ENCODE data around the gene TUBG2. TPM values are rescaled to one million over a fixed set of nuclear protein-coding genes. Genes with fewer than 3 reads are reported as not detected.

The TUBG2 gene
- total and polyA plus RNA-seq, 2 donors (not counting 1 experiment from before 2014, with no cell fraction given) = 16.7 to 19.0 TPM

DNA sequence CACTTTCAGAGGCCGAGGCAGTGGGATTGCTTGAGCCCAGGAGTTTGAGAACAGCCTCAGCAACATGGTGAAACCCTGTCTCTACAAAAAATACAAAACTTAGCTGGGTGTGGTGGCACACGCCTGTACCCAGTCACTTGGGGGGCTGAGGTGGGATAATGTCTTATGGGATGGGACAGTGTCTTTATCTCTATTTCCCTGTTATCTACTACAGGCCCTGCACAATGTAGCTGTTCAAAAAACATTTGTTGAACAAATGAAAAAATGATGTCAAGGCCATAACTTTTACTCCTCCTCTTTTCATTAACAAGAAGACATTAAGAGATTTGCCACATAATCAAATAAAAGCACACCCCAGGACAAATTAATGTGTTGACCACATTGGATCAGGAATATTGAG, 35.8 kb upstream of the TUBG2 start:
- ATAC-seq (ENCODE audit: low read depth) (no peak), DNase-seq (no peak)
- Histone ChIP-seq H3K9me3 (ENCODE audit: control extremely low read depth in 1 of 3, control insufficient read depth in 2 of 3, insufficient read depth in 1 of 3, low read length in 2 of 3) (no peaks in the 10 kb centered on the region), H3K9ac (ENCODE audit: low read length) (no peak overlapping the region), H3K27me3 (replicated peaks in 1 of 4; ENCODE audit: control extremely low read depth in 1 of 4, control insufficient read depth in 3 of 4, insufficient read depth in 4 of 4, low read length in 3 of 4) (no peaks in the 10 kb centered on the region), H3K4me3 (ENCODE audit: control extremely low read depth in 1 of 5, extremely low read depth in 1 of 5, insufficient read depth in 1 of 5, low read depth in 2 of 5, low read length in 4 of 5) (no peak overlapping the region), H4K20me1 (ENCODE audit: control insufficient read depth, insufficient read depth, low read length, poor library complexity, severe bottlenecking) (no peaks in the 10 kb centered on the region), H3K36me3 (replicated peaks in 1 of 2; ENCODE audit: control extremely low read depth in 1 of 2, control insufficient read depth in 1 of 2, extremely low read depth in 1 of 2, insufficient read depth in 2 of 2, low read length in 1 of 2) (no peaks in the 10 kb centered on the region), H2AFZ (ENCODE audit: insufficient read depth, low read depth, low read length, poor library complexity, severe bottlenecking) (no peak overlapping the region), H3K79me2 (ENCODE audit: control insufficient read depth, insufficient read depth, low read length) (no peaks in the 10 kb centered on the region), H3K4me1 (ENCODE audit: control insufficient read depth in 2 of 2, insufficient read depth in 2 of 2, low read length in 2 of 2) (peaks cover 8 to 12% of the 10 kb centered on the region in 2 donors), H3K4me2 (replicated peaks; ENCODE audit: low read depth, low read length, poor library complexity, severe bottlenecking) (no peak overlapping the region), H3K27ac (ENCODE audit: low read length in 2 of 2) (no peak overlapping the region)
- ChIA-PET CTCF (interaction anchor here (1.1 kb wide), 1 partner anchor 45 kb away, joined by 4 read pairs; the partner anchor contains the start of gene PSMC3IP), POLR2A (interaction anchor here (0.8 kb wide), 1 partner anchor 40 kb away, joined by 3 read pairs; no protein-coding TSS in a partner anchor)
- intact Hi-C loops (cut with micrococcal nuclease) = no loop called here
- Mint-ChIP-seq H3K27me3 (no peaks in the 10 kb centered on the region), H3K4me3 (no peak overlapping the region), H3K9me3 (ENCODE audit: insufficient read depth) (no peaks in the 10 kb centered on the region), H3K27ac (no peak overlapping the region), H3K4me1 (peaks cover 14% of the 10 kb centered on the region)
- WGBS (ENCODE audit: insufficient coverage) = 100% methylated on average over 1 of the region's 2 CpGs
- TF ChIP-seq, protein P1, sequence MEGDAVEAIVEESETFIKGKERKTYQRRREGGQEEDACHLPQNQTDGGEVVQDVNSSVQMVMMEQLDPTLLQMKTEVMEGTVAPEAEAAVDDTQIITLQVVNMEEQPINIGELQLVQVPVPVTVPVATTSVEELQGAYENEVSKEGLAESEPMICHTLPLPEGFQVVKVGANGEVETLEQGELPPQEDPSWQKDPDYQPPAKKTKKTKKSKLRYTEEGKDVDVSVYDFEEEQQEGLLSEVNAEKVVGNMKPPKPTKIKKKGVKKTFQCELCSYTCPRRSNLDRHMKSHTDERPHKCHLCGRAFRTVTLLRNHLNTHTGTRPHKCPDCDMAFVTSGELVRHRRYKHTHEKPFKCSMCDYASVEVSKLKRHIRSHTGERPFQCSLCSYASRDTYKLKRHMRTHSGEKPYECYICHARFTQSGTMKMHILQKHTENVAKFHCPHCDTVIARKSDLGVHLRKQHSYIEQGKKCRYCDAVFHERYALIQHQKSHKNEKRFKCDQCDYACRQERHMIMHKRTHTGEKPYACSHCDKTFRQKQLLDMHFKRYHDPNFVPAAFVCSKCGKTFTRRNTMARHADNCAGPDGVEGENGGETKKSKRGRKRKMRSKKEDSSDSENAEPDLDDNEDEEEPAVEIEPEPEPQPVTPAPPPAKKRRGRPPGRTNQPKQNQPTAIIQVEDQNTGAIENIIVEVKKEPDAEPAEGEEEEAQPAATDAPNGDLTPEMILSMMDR (IDR thresholded peaks at IDR 0.05) = no peak
- TF ChIP-seq EZH2 (IDR thresholded peaks at IDR 0.05; ENCODE audit: borderline replicate concordance, insufficient read depth, low read depth, low read length, poor library complexity, severe bottlenecking) = no peak

DNA sequence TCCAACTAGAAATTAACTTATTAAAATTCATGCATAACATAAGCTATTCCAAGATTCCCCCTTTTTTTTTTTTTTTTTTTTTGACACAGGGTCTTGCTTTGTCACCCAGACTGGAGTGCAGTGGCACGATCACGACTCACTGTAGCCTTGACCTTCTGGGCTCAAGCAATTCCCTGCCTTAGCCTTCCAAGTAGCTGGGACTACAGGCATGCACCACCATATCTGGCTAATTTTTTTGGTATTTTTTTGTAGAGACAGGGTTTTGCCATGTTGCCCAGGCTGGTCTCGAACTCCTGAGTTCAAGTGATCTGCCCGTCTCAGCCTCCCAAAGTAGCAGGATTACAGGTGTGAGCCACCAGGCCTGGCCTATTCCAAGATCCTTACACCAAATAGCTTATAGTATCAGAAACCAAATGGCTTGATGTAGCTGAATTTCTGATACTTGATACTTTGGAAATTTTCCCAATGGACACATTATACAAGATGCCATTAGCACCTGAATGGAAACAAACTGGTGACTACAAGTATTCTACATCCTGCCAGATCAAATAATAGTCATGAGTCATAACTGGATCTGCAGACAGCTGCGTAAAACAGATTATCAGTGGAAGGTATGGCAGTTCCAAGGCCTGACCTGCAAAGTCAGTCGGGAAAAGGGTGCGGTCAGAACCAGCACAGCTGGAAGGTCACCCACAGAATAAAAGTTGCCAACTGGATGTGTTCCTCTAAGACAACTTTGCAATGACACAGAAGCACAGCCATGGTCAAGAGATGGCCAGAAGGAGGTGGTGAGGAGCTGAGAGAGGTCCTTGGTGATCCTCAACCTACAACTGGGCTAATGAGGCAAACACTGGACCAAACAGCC, 35.1 kb upstream of the TUBG2 start:
- POLR2A ChIA-PET = interaction anchor here (0.8 kb wide), 1 partner anchor 39 kb away, joined by 3 read pairs; no protein-coding TSS in a partner anchor
- intact Hi-C loops (cut with micrococcal nuclease) = no loop called here
- Histone ChIP-seq H4K20me1 (ENCODE audit: control insufficient read depth, insufficient read depth, low read length, poor library complexity, severe bottlenecking) (no peaks in the 10 kb centered on the region), H3K9ac (ENCODE audit: low read length) (no peak overlapping the region), H3K27ac (ENCODE audit: low read length in 2 of 2) (no peak overlapping the region), H3K9me3 (ENCODE audit: control extremely low read depth in 1 of 3, control insufficient read depth in 2 of 3, insufficient read depth in 1 of 3, low read length in 2 of 3) (no peaks in the 10 kb centered on the region), H3K27me3 (replicated peaks in 1 of 4; ENCODE audit: control extremely low read depth in 1 of 4, control insufficient read depth in 3 of 4, insufficient read depth in 4 of 4, low read length in 3 of 4) (no peaks in the 10 kb centered on the region), H3K4me2 (replicated peaks; ENCODE audit: low read depth, low read length, poor library complexity, severe bottlenecking) (no peak overlapping the region), H3K79me2 (ENCODE audit: control insufficient read depth, insufficient read depth, low read length) (no peaks in the 10 kb centered on the region), H2AFZ (ENCODE audit: insufficient read depth, low read depth, low read length, poor library complexity, severe bottlenecking) (no peak overlapping the region), H3K4me1 (ENCODE audit: control insufficient read depth in 2 of 2, insufficient read depth in 2 of 2, low read length in 2 of 2) (peaks cover 3 to 5% of the 10 kb centered on the region in 2 donors), H3K36me3 (replicated peaks in 1 of 2; ENCODE audit: control extremely low read depth in 1 of 2, control insufficient read depth in 1 of 2, extremely low read depth in 1 of 2, insufficient read depth in 2 of 2, low read length in 1 of 2) (no peaks in the 10 kb centered on the region), H3K4me3 (ENCODE audit: control extremely low read depth in 1 of 5, extremely low read depth in 1 of 5, insufficient read depth in 1 of 5, low read depth in 2 of 5, low read length in 4 of 5) (no peak overlapping the region)
- H3K4me1 Mint-ChIP-seq = peaks cover 7% of the 10 kb centered on the region
- CTCF ChIA-PET = interaction anchor here (1.1 kb wide), 1 partner anchor 46 kb away, joined by 4 read pairs; the partner anchor contains the start of gene PSMC3IP
- DNase-seq (no peak), ATAC-seq (ENCODE audit: low read depth) (no peak)
- no peaks in the 10 kb centered on the region for H3K27me3 Mint-ChIP-seq
- 97% methylated on average over 5 of the region's 7 CpGs for WGBS (ENCODE audit: insufficient coverage)
- H3K9me3 Mint-ChIP-seq (ENCODE audit: insufficient read depth) = no peaks in the 10 kb centered on the region
- TF ChIP-seq, protein P1 (IDR thresholded peaks at IDR 0.05) = no peak
- no peak for TF ChIP-seq EZH2 (IDR thresholded peaks at IDR 0.05; ENCODE audit: borderline replicate concordance, insufficient read depth, low read depth, low read length, poor library complexity, severe bottlenecking)
- no peak overlapping the region for H3K27ac Mint-ChIP-seq
- H3K4me3 Mint-ChIP-seq = no peak overlapping the region
